ENCODE results near the gene CPSF4L. TPM values are rescaled to one million over a fixed set of nuclear protein-coding genes. Genes with fewer than 3 reads are reported as not detected.
"Not testable (repeated sequence)": the region's sequence is repeated elsewhere in the genome, so short reads cannot be mapped to it uniquely, and the experiment has no call there.

Gene CPSF4L
- under 1 TPM in 1 of 7 donors, not detected in 6; 0.25 TPM for total RNA-seq
- polyA plus RNA-seq, result not detected
- long read RNA-seq, donor 1, result 0 reads
- long read RNA-seq, donor 2, result 0 reads
- long read RNA-seq, donor 3, result 0 reads

GRCh38 chr17:73261617-73261951 is at the start of gene CPSF4L:
TSS of gene CPSF4L (minus strand) at chr17:73261880. CDS start at chr17:73261818, 62 bp downstream.
- no peaks in the 10 kb centered on the region for H3K27me3 ChIP-seq
- peak within 1 kb of the TSS in 1 of 2 donors; percentile 63 for H3K27ac ChIP-seq

GRCh38 chr17:73311428-73311780 is 49.7 kb upstream of the CPSF4L start:
- intact Hi-C loops (cut with DNase I), result loop anchor here in 3 of 4 donors (2.0 to 10.0 kb wide), 5 partner anchors 33 to 56 kb away; partner anchors contain the start of gene CPSF4L (in 1 of the 3)
- Histone ChIP-seq H3K27ac (peak overlapping the region; percentile 94 to 95), H3K4me3 (peak overlapping the region; percentile 100), H3K27me3 (no peaks in the 10 kb centered on the region), H3K9me3 (no peaks in the 10 kb centered on the region), H3K4me1 (ENCODE audit: insufficient read depth) (peaks cover 10% of the 10 kb centered on the region), H3K36me3 (no peaks in the 10 kb centered on the region)
- 1% methylated on average over 38 of the region's 38 CpGs for WGBS, 3 donors
- TF ChIP-seq CTCF (IDR thresholded peaks at IDR 0.05) (no peak), POLR2A (IDR thresholded peaks at IDR 0.05) (no peak), EP300 (IDR thresholded peaks at IDR 0.05) (no peak)
- peak in 3 of 5 donors; percentile 64 to 76 (median 70) for DNase-seq

More at GRCh38 chr17:73261617-73261951, at the start of gene CPSF4L:
- H3K36me3 ChIP-seq, result no peaks in the 10 kb centered on the region
- intact Hi-C loops (cut with DNase I), result loop anchor here in 1 of 4 donors (10.0 kb wide), 1 partner anchor 53 kb away; the partner anchor contains the start of gene CDC42EP4
- no peaks in the 10 kb centered on the region for H3K9me3 ChIP-seq
- TF ChIP-seq EP300 (IDR thresholded peaks at IDR 0.05) (no peak), CTCF (IDR thresholded peaks at IDR 0.05) (no peak), POLR2A (IDR thresholded peaks at IDR 0.05) (no peak)
- no peak within 1 kb of the TSS for H3K4me3 ChIP-seq
- WGBS, 3 donors, result 92 to 96% (median 92%) methylated on average over 9 of the region's 9 CpGs
- no peak for DNase-seq
- H3K4me1 ChIP-seq (ENCODE audit: insufficient read depth), result peaks cover 16% of the 10 kb centered on the region

- H3K27me3 ChIP-seq, result no peaks in the 10 kb centered on the region
- H3K4me1 ChIP-seq (ENCODE audit: insufficient read depth), result peaks cover 20% of the 10 kb centered on the region
- no peaks in the 10 kb centered on the region for H3K36me3 ChIP-seq
- 4 to 8% (median 5%) methylated on average over 21 of the region's 21 CpGs for WGBS, 3 donors
- peak in 2 of 5 donors; percentile 51 to 53 for DNase-seq
- H3K9me3 ChIP-seq, result no peaks in the 10 kb centered on the region
- TF ChIP-seq CTCF (IDR thresholded peaks at IDR 0.05) (no peak), POLR2A (IDR thresholded peaks at IDR 0.05) (no peak), EP300 (IDR thresholded peaks at IDR 0.05) (no peak)
- peak overlapping the region; percentile 100 for H3K4me3 ChIP-seq
- intact Hi-C loops (cut with DNase I), result loop anchor here in 3 of 4 donors (2.0 to 10.0 kb wide), 5 partner anchors 31 to 57 kb away; partner anchors contain the start of gene CPSF4L (in 1 of the 3)
- H3K27ac ChIP-seq, result peak overlapping the region; percentile 94 to 95
These were observed 48.3 kb upstream of the CPSF4L start for GRCh38 chr17:73309727-73310596.

- Histone ChIP-seq H3K4me3 (peak overlapping the region; percentile 100), H3K4me1 (ENCODE audit: insufficient read depth) (peaks cover 23% of the 10 kb centered on the region), H3K27ac (peak overlapping the region in 1 of 2 donors; percentile 95)
- H3K9me3 ChIP-seq; DNase-seq; intact Hi-C loops (cut with DNase I); H3K36me3 ChIP-seq; H3K27me3 ChIP-seq: not testable (repeated sequence)
- WGBS, 3 donors, result 57 to 68% (median 58%) methylated on average over 5 of the region's 5 CpGs
These were observed 47.3 kb upstream of the CPSF4L start for GRCh38 chr17:73308959-73309358.

All from ovary (tissue), 10 donors.